GM12892 (cell line): ENCODE results near the gene SYNPR.

Experiments used
- POLR2A ChIP-seq: IDR thresholded peaks from 2 replicates; pipeline ENCODE4 v1.6.1; 2011; ENCODE audit warnings: low read depth, low read length, control low read depth
- POLR2AphosphoS5 ChIP-seq: IDR thresholded peaks from 2 replicates; pipeline ENCODE4 v1.6.1; 2011; ENCODE audit warnings: low read depth, low read length, control low read depth

DNA sequence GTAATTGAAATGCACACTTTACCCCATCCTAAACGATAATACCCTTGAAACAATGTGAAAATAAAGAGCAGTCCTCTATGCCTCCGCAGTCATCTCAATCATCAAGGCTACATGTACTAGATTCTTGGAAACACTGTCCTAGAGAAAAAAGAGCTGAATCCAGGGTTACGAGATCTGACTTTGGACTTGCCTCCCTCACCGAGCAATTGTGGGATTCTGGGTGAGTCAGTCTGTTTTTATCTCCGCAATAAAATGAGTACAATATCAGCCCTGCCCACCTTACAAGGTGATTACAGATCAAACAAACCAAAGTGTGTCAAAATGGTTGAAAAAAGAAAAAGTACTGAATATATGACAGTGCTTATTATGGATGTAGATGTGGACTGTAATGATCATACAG, 222.1 kb downstream of the SYNPR start:
- TF ChIP-seq POLR2AphosphoS5: no peak
- TF ChIP-seq POLR2A: no peak
